ENCODE measurements around the gene CNOT6L. TPM values are rescaled to one million over a fixed set of nuclear protein-coding genes. Genes with fewer than 3 reads are reported as not detected.
"Not testable (repeated sequence)": the region's sequence is repeated elsewhere in the genome, so short reads cannot be mapped to it uniquely, and the experiment has no call there.

CNOT6L gene
- total and polyA plus RNA-seq, 8 donors: 2.2 to 38.7 (median 24.8) TPM

- peaks cover 0 to 1% (median 0%) of the 10 kb centered on the region in 3 donors for H3K4me1 ChIP-seq
- intact Hi-C loops (cut with DNase I): no loop called here
- H3K27ac ChIP-seq: no peak overlapping the region
- peaks cover 0 to 19% (median 0%) of the 10 kb centered on the region in 3 donors for H3K36me3 ChIP-seq
- 92 to 97% methylated on average over 1 of the region's 1 CpG for WGBS, 2 donors
- FAIRE-seq: no peak
- H3K4me3 ChIP-seq: no peak overlapping the region
- no peaks in the 10 kb centered on the region for H3K9me3 ChIP-seq
- no peak for DNase-seq
- TF ChIP-seq, protein P1, sequence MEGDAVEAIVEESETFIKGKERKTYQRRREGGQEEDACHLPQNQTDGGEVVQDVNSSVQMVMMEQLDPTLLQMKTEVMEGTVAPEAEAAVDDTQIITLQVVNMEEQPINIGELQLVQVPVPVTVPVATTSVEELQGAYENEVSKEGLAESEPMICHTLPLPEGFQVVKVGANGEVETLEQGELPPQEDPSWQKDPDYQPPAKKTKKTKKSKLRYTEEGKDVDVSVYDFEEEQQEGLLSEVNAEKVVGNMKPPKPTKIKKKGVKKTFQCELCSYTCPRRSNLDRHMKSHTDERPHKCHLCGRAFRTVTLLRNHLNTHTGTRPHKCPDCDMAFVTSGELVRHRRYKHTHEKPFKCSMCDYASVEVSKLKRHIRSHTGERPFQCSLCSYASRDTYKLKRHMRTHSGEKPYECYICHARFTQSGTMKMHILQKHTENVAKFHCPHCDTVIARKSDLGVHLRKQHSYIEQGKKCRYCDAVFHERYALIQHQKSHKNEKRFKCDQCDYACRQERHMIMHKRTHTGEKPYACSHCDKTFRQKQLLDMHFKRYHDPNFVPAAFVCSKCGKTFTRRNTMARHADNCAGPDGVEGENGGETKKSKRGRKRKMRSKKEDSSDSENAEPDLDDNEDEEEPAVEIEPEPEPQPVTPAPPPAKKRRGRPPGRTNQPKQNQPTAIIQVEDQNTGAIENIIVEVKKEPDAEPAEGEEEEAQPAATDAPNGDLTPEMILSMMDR (IDR thresholded peaks at IDR 0.05): no peak
- H3K27me3 ChIP-seq: no peaks in the 10 kb centered on the region
- no peak for ATAC-seq
Observed at GRCh38 chr4:77728420-77728819, 90.7 kb downstream of the CNOT6L start.

- no peak for ATAC-seq
- Histone ChIP-seq H3K36me3 (peaks cover 0 to 5% (median 0%) of the 10 kb centered on the region in 3 donors), H3K27me3 (no peaks in the 10 kb centered on the region), H3K4me3 (no peak overlapping the region), H3K4me1 (peaks cover 0 to 7% (median 5%) of the 10 kb centered on the region in 3 donors), H3K27ac (no peak overlapping the region), H3K9me3 (no peaks in the 10 kb centered on the region)
- no peak for FAIRE-seq
- no peak for DNase-seq
- intact Hi-C loops (cut with DNase I): no loop called here
- TF ChIP-seq, protein P1 (IDR thresholded peaks at IDR 0.05): no peak
Observed at GRCh38 chr4:77721073-77721472, 98.1 kb downstream of the CNOT6L start.

GRCh38 chr4:77718500-77718899 lies 100.7 kb downstream of the CNOT6L start:
- peak; percentile 95 for FAIRE-seq
- peaks cover 6 to 10% (median 7%) of the 10 kb centered on the region in 3 donors for H3K4me1 ChIP-seq
- intact Hi-C loops (cut with DNase I); DNase-seq; H3K27me3 ChIP-seq; H3K27ac ChIP-seq; H3K4me3 ChIP-seq; H3K36me3 ChIP-seq; ATAC-seq; H3K9me3 ChIP-seq: not testable (repeated sequence)
- WGBS, 2 donors: 74 to 79% methylated on average over 2 of the region's 3 CpGs

DNA sequence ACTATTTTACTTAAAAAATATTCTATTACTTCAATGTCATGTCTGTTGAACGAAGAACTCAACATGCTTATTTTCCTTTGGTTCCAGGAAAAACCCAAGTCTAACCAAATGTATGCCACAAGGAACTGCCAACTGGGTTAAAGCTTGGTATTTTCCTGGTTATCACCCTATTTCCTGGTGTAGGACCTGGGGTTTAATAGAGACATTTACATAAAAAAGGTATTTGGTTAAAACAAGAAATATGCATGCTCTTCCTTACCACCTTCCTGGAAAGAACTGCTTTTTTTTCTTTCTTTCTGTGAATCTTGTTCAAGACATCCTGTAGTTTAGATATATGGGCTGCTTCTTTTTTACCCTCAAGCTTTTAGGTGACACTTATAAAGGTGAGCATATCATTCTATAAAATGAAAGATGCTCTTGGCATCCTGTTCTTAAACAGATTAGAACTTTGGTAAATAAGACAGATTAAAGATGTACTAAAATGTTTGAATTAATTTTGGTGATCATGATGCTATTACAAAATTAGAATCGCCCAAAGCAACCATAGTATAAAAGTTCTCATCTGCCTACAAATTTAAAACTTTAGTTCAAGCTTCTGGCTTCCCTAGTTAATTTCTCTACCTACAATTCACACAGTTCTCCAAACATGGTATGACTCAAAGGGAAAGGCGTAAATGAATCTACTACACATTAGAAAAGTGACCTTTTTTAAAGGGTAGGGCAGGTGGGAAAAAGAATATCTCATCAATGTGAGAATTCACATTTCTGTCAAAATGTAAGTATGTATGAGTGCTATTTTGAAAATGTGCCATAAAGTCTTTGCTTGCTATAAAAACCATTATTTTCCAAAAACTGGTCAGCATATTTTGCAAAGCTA lies 103.5 kb downstream of the CNOT6L start:
- H3K36me3 ChIP-seq: no peaks in the 10 kb centered on the region
- DNase-seq (no peak), FAIRE-seq (no peak), ATAC-seq (no peak)
- TF ChIP-seq, protein P1 (IDR thresholded peaks at IDR 0.05): no peak
- no peaks in the 10 kb centered on the region for H3K9me3 ChIP-seq
- peaks cover 6 to 18% (median 7%) of the 10 kb centered on the region in 3 donors for H3K4me1 ChIP-seq
- no peaks in the 10 kb centered on the region for H3K27me3 ChIP-seq
- no peak overlapping the region for H3K4me3 ChIP-seq
- intact Hi-C loops (cut with DNase I): no loop called here
- H3K27ac ChIP-seq: no peak overlapping the region
- 94 to 96% methylated on average over 3 of the region's 3 CpGs for WGBS, 2 donors

DNA sequence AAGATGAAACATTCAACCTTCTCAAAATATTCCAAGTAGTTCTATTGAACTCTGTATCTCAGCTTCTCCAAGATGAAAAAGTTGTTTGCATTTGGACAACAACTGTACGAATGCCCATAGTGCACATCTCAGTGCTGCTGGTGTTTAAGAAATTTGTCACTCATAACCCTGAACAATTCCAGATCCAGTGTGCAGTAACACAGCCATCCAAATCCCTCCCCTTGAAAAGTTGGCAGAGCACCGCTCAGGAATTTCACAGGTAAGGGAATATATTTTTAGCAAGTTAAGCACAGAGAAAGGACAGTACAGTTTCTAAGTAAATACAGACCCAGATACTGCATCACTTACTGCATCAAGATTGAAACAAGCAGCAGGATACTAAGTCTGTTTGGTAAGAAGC lies 104.7 kb downstream of the CNOT6L start:
- H3K27me3 ChIP-seq: no peaks in the 10 kb centered on the region
- FAIRE-seq (no peak), ATAC-seq (peak; percentile 41 to 66 (median 58)), DNase-seq (peak in 1 of 6 donors; percentile 29)
- peaks cover 6 to 18% (median 13%) of the 10 kb centered on the region in 3 donors for H3K4me1 ChIP-seq
- no peaks in the 10 kb centered on the region for H3K9me3 ChIP-seq
- H3K36me3 ChIP-seq: no peaks in the 10 kb centered on the region
- WGBS, 2 donors: 27 to 29% methylated on average over 2 of the region's 2 CpGs
- TF ChIP-seq, protein P1 (IDR thresholded peaks at IDR 0.05): no peak
- no peak overlapping the region for H3K4me3 ChIP-seq
- peak overlapping the region in 2 of 4 donors; percentile 37 to 56 for H3K27ac ChIP-seq
- intact Hi-C loops (cut with DNase I): no loop called here
